ACC112 (cell line): Measurements from ENCODE around the gene MAFG.
A peak's percentile ranks its signal among the peaks of the same experiment; 100 is the strongest.

Experiments
- H2AFZ ChIP-seq: fragments of 200-600 bp; sonication (generic); one replicate; pipeline ENCODE4 v1.6.0; 2017; ENCODE audit warnings: antibody characterized with exemption, low read length; ENCODE audit not compliant: unreplicated experiment
- H3K27ac ChIP-seq: fragments of 200-600 bp; sonication (generic); 2 replicates; pipeline ENCODE4 v1.5.1; 2014; ENCODE audit warnings: low read depth, mild to moderate bottlenecking, antibody characterized with exemption, low read length, moderate library complexity
- H3K27me3 ChIP-seq: fragments of 200-600 bp; sonication (generic); 2 replicates; pipeline ENCODE4 v1.6.1; 2014; ENCODE audit warnings: mild to moderate bottlenecking, antibody characterized with exemption, low read length, moderate library complexity, mixed read lengths; ENCODE audit not compliant: insufficient read depth
- H3K36me3 ChIP-seq: fragments of 200-600 bp; sonication (generic); 2 replicates; pipeline ENCODE4 v1.6.1; 2016; ENCODE audit warnings: mild to moderate bottlenecking, antibody characterized with exemption, low read length, moderate library complexity, mixed read lengths; ENCODE audit not compliant: insufficient read depth
- H3K4me1 ChIP-seq: fragments of 200-600 bp; sonication (generic); one replicate; pipeline ENCODE4 v1.6.1; 2016; ENCODE audit warnings: low read length, mixed read lengths; ENCODE audit not compliant: insufficient read depth, unreplicated experiment, control insufficient read depth
- H3K4me3 ChIP-seq: fragments of 200-600 bp; sonication (generic); 2 replicates; pipeline ENCODE4 v1.5.1; 2014; ENCODE audit warnings: mild to moderate bottlenecking, low read depth, low read length
- H3K79me2 ChIP-seq: fragments of 200-600 bp; sonication (generic); one replicate; pipeline ENCODE4 v1.6.0; 2016; ENCODE audit warnings: low read length; ENCODE audit not compliant: control insufficient read depth, unreplicated experiment, insufficient read depth

MAFG gene

DNA sequence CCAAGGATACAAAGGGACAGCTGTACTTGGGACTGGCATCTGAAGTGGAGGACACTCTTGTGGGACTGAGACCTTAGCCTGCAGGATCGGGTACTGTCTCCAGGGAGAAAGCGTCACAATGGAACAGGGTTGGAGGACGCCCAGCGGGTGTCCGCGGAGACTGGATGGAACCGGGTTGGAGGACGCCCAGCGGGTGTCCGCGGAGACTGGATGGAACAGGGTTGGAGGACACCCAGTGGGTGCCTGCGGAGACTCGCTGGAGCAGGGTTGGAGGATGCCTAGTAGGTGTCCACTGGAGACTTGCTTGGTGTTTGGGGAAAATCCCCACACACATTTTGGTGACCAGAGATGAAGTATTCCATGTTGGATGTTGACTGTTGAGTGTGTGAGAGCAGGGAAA lies 19.7 kb upstream of the MAFG start, which contains the start of gene MYADML2:
TSS of gene MYADML2 (minus strand) at position 45 of the 400 bp plus-strand sequence. CDS start 5,492 bp downstream, outside the sequence.
- Histone ChIP-seq H3K27me3 (no peaks in the 10 kb centered on the region), H3K36me3 (no peaks in the 10 kb centered on the region), H3K4me3 (no peak within 1 kb of the TSS), H3K27ac (no peak within 1 kb of the TSS), H3K79me2 (no peaks in the 10 kb centered on the region), H2AFZ (no peak within 1 kb of the TSS), H3K4me1 (no peaks in the 10 kb centered on the region)

DNA sequence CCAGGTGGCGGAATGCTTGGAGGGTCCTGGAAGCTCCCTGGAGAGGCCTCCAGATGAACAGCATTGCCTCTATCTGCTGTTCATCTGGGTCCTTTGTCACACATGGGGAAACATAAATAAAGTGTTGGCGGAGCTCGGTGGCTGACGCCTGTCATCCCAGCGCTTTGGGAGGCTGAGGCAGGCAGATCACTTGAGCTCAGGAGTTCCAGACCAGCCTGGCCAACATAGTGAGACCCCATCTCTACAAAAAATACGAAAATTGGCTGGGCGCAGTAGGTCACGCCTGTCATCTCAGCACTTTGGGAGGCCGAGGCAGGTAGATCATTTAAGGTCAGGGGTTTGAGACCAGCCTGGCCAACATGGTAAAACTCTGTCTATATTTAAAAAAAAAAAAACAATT lies 17.3 kb upstream of the MAFG start:
- no peak overlapping the region for H2AFZ ChIP-seq
- H3K79me2 ChIP-seq: no peaks in the 10 kb centered on the region
- no peaks in the 10 kb centered on the region for H3K27me3 ChIP-seq
- H3K4me3 ChIP-seq: no peak overlapping the region
- no peak overlapping the region for H3K27ac ChIP-seq
- H3K36me3 ChIP-seq: no peaks in the 10 kb centered on the region
- no peaks in the 10 kb centered on the region for H3K4me1 ChIP-seq

DNA sequence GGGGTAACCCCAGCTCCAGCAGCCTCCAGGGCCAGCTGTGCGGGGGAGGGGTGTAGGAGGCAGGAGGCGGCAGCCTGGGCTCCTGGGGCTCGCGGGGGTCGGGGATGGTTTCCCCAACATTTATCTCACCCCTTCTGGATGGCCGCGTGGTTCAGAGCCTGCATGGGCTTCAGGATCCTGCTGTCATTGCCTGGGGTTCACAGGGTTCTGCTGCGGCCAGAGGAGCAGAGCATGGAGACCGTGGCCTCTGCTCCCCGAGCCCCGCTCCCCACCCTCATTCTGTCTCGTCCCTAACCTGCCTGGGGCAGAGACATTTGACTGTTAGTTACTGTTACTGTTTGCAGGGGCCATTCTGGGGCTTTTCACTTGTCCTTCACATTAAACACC lies 14.6 kb upstream of the MAFG start:
- Histone ChIP-seq H2AFZ (no peak overlapping the region), H3K36me3 (no peaks in the 10 kb centered on the region), H3K79me2 (no peaks in the 10 kb centered on the region), H3K4me3 (no peak overlapping the region), H3K4me1 (no peaks in the 10 kb centered on the region), H3K27me3 (no peaks in the 10 kb centered on the region), H3K27ac (no peak overlapping the region)

DNA sequence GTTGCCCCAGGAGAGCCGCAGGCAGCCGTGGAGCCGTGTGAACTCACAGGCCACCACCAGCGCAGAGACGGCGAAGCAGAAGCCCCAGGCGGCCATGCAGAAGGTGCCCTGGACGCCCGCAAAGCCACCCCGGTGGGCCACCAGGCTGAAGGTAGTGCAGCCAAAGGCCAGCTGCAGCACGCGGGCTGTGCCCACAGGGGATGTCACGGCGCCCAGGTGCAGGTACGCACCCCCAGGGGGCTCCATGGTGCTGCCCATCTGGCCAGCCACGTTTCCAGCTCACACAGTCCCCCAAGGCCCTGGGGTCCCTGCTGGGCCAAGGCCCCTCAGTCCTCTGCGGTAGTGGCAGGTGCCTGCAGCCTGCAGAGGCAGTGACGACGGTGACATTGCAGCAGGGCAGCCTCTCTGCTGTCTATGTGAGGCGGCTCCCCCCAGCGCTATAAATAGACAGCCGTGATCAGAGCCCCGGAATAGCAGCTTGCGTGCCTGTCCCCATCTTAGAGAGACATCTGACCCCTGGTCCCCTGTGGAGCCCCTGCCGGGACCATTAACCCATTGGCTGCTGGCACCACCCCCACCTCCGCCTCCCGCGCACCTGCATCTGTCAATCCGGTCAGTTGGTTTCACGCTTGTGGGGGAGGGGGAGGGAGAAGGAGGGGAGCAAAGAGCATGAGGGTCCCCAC lies 14.1 kb upstream of the MAFG start:
- Histone ChIP-seq H3K27me3 (no peaks in the 10 kb centered on the region), H3K36me3 (no peaks in the 10 kb centered on the region), H3K4me1 (no peaks in the 10 kb centered on the region), H3K4me3 (no peak overlapping the region), H3K79me2 (no peaks in the 10 kb centered on the region), H3K27ac (no peak overlapping the region), H2AFZ (no peak overlapping the region)

DNA sequence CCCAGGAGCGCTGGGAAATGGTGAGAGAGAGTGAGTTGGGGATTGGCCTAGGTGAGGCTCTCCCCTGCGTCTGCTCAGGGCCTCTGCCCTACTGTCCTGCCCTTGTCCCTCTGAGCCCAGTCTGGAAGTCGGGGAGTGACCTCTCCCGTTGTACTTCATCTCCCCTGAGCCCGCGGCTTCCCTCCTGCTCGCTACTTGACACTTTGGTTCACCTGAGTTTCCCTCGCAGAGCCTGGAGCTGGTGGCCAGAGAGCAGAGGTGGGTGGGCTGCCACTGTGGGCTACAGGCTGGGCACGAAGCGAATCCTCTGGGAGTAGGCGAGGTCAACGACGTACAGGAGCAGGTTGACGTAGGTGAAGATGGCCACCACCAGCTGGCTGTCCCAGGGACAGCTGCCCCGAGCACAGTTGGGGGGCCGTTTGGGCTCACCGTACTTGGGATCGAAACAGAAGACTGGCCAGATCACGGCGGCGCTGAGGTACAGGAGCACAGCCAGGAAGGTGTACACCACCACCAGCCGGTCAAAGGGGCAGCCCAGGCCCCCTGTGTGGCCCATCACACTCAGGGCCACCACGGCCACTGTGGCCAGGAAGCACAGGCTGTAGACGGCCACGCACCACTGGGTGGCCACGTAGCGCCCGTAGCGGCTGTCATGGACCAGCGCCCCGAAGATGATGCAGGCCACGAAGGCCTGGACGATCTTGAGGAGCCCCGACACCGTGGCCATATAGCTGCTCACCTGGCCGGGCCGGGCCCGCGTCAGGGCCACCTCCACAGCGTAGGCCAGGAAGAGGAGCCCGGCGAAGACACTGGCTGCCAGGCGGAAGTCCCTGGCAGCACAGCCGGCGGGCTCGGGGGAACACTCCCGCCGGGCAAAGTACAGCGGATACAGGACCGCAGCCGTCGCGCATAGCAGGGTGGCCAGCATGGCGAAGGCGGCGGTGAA lies 13.3 kb upstream of the MAFG start:
- Histone ChIP-seq H3K27ac (no peak overlapping the region), H3K4me3 (no peak overlapping the region), H3K4me1 (no peaks in the 10 kb centered on the region)

DNA sequence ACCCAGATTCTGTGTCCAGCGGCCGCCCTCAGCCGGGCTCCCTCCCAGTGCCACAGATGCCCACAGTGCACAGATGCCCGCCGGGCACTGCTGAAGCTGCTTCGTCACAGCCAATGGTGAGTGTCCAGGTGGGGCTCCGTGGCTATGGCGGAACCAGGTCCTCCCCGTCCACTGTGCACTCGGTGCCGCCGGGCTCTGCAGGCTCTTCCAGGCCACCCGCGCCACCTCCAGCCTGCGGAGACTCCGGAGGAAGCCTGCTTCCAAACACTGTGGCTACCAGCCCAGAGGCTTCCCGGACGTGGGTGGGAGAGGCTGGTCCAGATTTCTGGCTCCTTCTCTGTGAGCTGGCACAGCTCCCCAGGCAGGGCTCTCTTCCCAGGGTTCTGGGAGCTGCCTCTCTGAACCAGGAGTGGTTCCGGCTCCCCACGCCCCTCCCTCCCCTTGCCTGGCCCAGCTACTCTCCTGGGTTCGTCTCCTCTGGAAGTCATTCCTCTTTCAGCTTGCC lies 12.4 kb upstream of the MAFG start:
- H3K36me3 ChIP-seq: no peaks in the 10 kb centered on the region
- H3K4me3 ChIP-seq: no peak overlapping the region
- no peaks in the 10 kb centered on the region for H3K27me3 ChIP-seq
- no peak overlapping the region for H3K27ac ChIP-seq
- H2AFZ ChIP-seq: no peak overlapping the region
- peaks cover 4% of the 10 kb centered on the region for H3K79me2 ChIP-seq
- no peaks in the 10 kb centered on the region for H3K4me1 ChIP-seq

More for the DNA sequence above, 13.3 kb upstream of the MAFG start:
- Histone ChIP-seq H3K79me2 (peaks cover 2% of the 10 kb centered on the region), H3K27me3 (no peaks in the 10 kb centered on the region), H3K36me3 (no peaks in the 10 kb centered on the region), H2AFZ (no peak overlapping the region)

DNA sequence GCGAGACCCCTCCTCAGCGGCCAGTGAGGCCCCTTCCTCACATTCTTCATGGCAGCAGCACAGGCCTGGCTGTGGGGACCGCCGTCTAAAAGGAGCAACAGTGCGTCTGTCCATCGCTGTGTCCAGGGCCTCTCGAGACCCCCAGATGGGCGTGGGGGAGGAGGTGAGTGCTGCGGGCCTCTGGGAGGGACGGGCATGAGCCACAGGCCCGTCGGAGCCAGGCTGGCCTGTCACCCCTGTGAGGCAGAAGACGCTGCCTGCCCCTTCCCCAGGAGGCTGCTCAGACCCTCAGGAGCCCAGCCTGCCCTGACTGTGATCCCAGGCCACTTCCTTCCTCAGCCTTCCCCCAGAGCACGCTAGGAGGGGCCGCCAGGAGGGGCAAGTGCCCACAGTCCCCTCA lies 11.7 kb upstream of the MAFG start:
- Histone ChIP-seq H3K4me1 (no peaks in the 10 kb centered on the region), H3K79me2 (peaks cover 4% of the 10 kb centered on the region)

DNA sequence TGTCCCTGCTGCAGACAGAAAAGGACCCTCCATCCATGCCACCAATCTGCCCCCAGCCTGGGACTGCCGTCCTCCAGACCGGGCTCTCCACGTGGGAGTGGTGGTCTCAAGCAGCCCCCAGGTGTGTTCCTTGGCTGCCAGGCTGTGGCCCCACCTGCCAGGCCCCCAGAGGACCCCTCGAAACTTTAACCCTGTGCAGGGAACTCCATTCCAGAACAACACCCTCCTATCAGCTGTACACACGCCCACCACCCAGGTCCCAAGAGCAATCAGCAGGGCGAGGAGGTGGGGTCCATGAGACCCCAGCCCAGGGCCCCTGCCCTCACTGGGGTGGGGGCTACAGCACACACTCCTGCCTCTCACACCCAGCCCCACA lies 8.2 kb upstream of the MAFG start:
- Histone ChIP-seq H3K4me3 (peak overlapping the region; percentile 89), H3K4me1 (no peaks in the 10 kb centered on the region), H3K79me2 (peaks cover 4% of the 10 kb centered on the region), H3K27ac (no peak overlapping the region), H3K27me3 (no peaks in the 10 kb centered on the region), H3K36me3 (no peaks in the 10 kb centered on the region), H2AFZ (no peak overlapping the region)

More for the DNA sequence above, 11.7 kb upstream of the MAFG start:
- H3K27me3 ChIP-seq: no peaks in the 10 kb centered on the region
- H3K27ac ChIP-seq: no peak overlapping the region
- H2AFZ ChIP-seq: no peak overlapping the region
- no peaks in the 10 kb centered on the region for H3K36me3 ChIP-seq
- H3K4me3 ChIP-seq: no peak overlapping the region

DNA sequence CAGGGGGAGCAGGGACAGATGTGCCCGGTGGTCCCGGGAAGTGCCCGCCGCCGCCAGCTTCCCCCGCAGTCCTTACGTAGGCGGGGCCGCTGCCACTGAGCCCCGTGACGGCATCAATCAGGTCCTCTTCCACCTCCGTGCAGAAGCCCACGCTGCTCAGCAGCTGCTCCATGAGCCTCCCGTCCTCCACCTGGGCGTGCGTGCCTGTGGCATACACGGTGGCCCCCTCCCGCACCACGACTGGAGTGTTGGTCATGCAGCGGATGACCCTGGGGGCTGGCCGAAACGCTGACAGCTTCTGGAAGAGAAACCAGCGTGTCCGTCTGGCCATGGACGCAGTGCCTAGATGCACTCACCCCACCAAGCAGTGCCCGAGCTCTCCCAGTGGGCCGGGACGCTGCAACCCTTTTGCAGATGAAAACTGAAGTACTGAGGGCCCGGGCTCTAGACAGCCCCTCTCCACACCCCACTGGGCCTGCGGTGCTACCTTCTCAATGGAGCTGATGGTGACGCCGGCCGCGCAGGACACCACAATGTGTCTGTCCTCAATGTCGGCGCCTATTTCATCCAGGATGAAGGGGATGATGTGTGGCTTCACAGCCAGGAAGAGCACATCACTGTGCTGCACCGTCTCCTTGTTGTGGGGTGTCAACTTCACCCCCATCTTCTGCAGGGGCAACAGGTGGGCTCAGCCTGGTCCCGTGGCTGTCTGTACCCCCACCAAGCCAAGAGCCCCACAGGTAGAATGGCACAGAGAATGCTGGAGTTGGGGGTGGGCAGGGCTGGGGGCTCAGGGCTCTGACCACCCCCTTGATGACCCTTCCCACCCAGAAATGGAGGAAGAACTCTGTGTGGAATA lies 7.5 kb upstream of the MAFG start:
- Histone ChIP-seq H3K4me3 (no peak overlapping the region; the same call in 1 of the 2 replicates), H3K27ac (no peak overlapping the region), H2AFZ (no peak overlapping the region), H3K27me3 (no peaks in the 10 kb centered on the region), H3K36me3 (no peaks in the 10 kb centered on the region), H3K79me2 (peaks cover 4% of the 10 kb centered on the region), H3K4me1 (no peaks in the 10 kb centered on the region)

DNA sequence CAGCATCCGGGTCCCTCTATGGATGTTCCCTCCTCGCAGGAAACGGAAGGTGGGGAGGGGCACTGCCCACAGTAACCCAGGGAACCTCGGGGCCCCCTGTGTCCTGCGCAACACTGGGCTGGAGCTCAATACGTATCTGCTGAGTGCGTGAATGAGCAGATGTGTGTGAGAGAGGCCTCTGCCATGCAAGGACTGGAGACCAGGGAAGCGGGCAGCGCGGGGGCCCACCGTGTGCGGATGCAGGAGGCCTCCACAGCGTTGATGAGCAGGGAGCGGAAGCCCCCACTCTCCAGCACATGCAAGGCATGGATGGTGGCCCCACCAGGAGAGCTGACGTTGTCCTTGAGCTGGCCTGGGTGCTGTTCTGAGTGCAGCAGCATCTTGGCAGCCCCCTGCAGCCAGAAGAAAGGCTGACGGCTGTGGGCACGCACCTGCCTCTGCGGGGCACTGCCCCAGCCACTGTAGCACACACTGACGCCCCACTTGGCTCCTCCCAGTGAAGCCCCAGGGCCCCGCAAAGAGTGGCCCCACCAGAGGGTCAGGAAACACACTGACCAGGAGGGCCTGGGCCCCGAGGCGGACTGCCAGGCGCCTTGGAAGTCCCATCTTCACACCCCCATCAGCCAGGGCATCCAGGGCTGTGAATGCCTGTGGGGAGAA lies 6.7 kb upstream of the MAFG start:
- peaks cover 4% of the 10 kb centered on the region for H3K79me2 ChIP-seq
- no peak overlapping the region for H3K27ac ChIP-seq
- no peaks in the 10 kb centered on the region for H3K36me3 ChIP-seq
- no peak overlapping the region for H2AFZ ChIP-seq
- no peaks in the 10 kb centered on the region for H3K27me3 ChIP-seq
- H3K4me1 ChIP-seq: no peaks in the 10 kb centered on the region
- H3K4me3 ChIP-seq: no peak overlapping the region
